Brain microvascular endothelial cell (primary cell): ENCODE results near the gene GLT6D1.

Source experiments
- DNase-seq: peaks from one replicate; pipeline ENCODE4 v3.0.0-alpha.2; 2020
- H3K27ac ChIP-seq: fragments of 250-450 bp; sonication (Bioruptor Pico); 2 replicates; pipeline ENCODE4 v1.5.1; 2020; ENCODE audit warnings: mild to moderate bottlenecking, moderate library complexity
- H3K27me3 ChIP-seq: fragments of 250-450 bp; sonication (Bioruptor Pico); replicated peaks from 2 replicates; pipeline ENCODE4 v1.5.1; 2020; ENCODE audit warnings: mild to moderate bottlenecking
- H3K36me3 ChIP-seq: fragments of 250-450 bp; sonication (Bioruptor Pico); replicated peaks from 2 replicates; pipeline ENCODE4 v1.5.1; 2020; ENCODE audit warnings: mild to moderate bottlenecking
- H3K4me3 ChIP-seq: 2 replicates; pipeline ENCODE4 v1.5.1; 2011; ENCODE audit warnings: low read depth, mild to moderate bottlenecking, control low read depth, low read length, moderate library complexity
- in situ Hi-C: cut with HindIII; loops from 2 replicates; pipeline ENCODE4 v1.10.0; 2017; ENCODE audit warnings: low sequenced_read_pairs, low pct_ligation_motif_present
- TF ChIP-seq, protein P1 (sequence below): IDR thresholded peaks from 2 replicates; pipeline ENCODE4 v1.5.1; 2011; ENCODE audit warnings: low read depth, mild to moderate bottlenecking, moderate library complexity, low read length, control low read depth, inconsistent platforms; ENCODE audit errors: missing control alignments

GLT6D1 gene

GRCh38 chr9:135588371-135588770 lies 51.0 kb downstream of the GLT6D1 start:
- in situ Hi-C loops, result no loop called here
- no peak for DNase-seq

DNA sequence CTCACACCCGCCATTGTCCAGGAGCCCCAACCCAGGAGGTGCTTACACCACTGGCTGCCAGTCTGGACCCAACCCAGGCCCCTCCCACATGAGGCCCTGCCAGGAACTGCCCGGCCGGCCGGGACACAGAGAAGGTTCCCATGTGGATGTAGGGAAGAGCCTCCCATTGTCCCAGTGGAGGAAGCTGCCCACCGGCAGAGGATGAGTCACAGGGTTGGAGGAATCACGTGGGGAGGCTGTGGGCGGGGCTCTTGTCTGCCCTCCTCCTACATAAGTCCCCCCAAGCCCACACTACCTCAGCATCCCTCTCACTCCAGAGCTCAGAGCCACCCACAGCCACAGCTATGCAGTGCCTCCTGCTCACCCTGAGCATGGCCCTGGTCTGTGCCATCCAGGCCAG lies 51.7 kb downstream of the GLT6D1 start:
- DNase-seq, result no peak
- no peaks in the 10 kb centered on the region for H3K36me3 ChIP-seq
- TF ChIP-seq, protein P1, sequence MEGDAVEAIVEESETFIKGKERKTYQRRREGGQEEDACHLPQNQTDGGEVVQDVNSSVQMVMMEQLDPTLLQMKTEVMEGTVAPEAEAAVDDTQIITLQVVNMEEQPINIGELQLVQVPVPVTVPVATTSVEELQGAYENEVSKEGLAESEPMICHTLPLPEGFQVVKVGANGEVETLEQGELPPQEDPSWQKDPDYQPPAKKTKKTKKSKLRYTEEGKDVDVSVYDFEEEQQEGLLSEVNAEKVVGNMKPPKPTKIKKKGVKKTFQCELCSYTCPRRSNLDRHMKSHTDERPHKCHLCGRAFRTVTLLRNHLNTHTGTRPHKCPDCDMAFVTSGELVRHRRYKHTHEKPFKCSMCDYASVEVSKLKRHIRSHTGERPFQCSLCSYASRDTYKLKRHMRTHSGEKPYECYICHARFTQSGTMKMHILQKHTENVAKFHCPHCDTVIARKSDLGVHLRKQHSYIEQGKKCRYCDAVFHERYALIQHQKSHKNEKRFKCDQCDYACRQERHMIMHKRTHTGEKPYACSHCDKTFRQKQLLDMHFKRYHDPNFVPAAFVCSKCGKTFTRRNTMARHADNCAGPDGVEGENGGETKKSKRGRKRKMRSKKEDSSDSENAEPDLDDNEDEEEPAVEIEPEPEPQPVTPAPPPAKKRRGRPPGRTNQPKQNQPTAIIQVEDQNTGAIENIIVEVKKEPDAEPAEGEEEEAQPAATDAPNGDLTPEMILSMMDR, result no peak
- H3K4me3 ChIP-seq, result no peak overlapping the region
- in situ Hi-C loops, result no loop called here
- no peaks in the 10 kb centered on the region for H3K27me3 ChIP-seq
- H3K27ac ChIP-seq, result no peak overlapping the region

More at GRCh38 chr9:135588371-135588770, 51.0 kb downstream of the GLT6D1 start:
- Histone ChIP-seq H3K27ac (no peak overlapping the region), H3K27me3 (no peaks in the 10 kb centered on the region), H3K36me3 (no peaks in the 10 kb centered on the region), H3K4me3 (no peak overlapping the region)
- TF ChIP-seq, protein P1, result no peak

GRCh38 chr9:135586601-135587109 lies 52.7 kb downstream of the GLT6D1 start:
- Histone ChIP-seq H3K27ac (no peak overlapping the region), H3K27me3 (no peaks in the 10 kb centered on the region), H3K4me3 (no peak overlapping the region), H3K36me3 (no peaks in the 10 kb centered on the region)
- TF ChIP-seq, protein P1, result no peak
- DNase-seq, result no peak
- in situ Hi-C loops, result no loop called here

- TF ChIP-seq, protein P1, result no peak
- Histone ChIP-seq H3K4me3 (no peak overlapping the region), H3K27me3 (no peaks in the 10 kb centered on the region), H3K36me3 (no peaks in the 10 kb centered on the region), H3K27ac (no peak overlapping the region)
- DNase-seq, result peak; percentile 9
- in situ Hi-C loops, result no loop called here
These were observed 54.4 kb downstream of the GLT6D1 start for GRCh38 chr9:135584934-135585333.

- DNase-seq, result no peak
- in situ Hi-C loops, result no loop called here
- Histone ChIP-seq H3K4me3 (no peak overlapping the region), H3K36me3 (no peaks in the 10 kb centered on the region), H3K27ac (no peak overlapping the region), H3K27me3 (no peaks in the 10 kb centered on the region)
- TF ChIP-seq, protein P1, result no peak
These were observed 55.0 kb downstream of the GLT6D1 start for GRCh38 chr9:135584371-135584770.

GRCh38 chr9:135583688-135584011 lies 55.7 kb downstream of the GLT6D1 start:
- in situ Hi-C loops, result no loop called here
- Histone ChIP-seq H3K27me3 (no peaks in the 10 kb centered on the region), H3K27ac (no peak overlapping the region), H3K36me3 (no peaks in the 10 kb centered on the region), H3K4me3 (no peak overlapping the region)
- TF ChIP-seq, protein P1, result no peak
- no peak for DNase-seq
